ENCODE measurements around the gene ADAMTS12. TPM values are rescaled to one million over a fixed set of nuclear protein-coding genes. Genes with fewer than 3 reads are reported as not detected.
A peak's percentile ranks its signal among the peaks of the same experiment; 100 is the strongest.

ADAMTS12 gene
- total RNA-seq, 1 experiment from 2014 or later, result 6.2 TPM

DNA sequence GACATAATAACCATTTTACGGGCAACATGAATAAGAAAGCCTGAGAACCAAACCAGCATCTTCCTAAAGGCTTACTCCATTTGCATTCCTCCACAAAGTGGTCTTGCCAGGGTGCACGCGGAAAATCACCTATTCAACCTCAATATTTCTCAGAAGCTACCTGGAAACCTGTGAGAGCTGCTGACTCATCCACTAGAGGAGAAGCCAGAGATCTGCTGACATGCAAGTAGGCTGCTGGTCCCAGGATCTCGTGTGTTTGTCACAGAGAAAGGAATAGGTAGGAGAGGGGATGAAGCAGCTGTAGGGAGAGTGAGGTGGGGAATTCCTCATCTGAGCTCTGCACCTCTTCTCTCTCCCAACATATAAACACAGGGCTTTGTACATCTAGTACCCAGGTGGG, 138.1 kb downstream of the ADAMTS12 start:
- TF ChIP-seq, protein P1, sequence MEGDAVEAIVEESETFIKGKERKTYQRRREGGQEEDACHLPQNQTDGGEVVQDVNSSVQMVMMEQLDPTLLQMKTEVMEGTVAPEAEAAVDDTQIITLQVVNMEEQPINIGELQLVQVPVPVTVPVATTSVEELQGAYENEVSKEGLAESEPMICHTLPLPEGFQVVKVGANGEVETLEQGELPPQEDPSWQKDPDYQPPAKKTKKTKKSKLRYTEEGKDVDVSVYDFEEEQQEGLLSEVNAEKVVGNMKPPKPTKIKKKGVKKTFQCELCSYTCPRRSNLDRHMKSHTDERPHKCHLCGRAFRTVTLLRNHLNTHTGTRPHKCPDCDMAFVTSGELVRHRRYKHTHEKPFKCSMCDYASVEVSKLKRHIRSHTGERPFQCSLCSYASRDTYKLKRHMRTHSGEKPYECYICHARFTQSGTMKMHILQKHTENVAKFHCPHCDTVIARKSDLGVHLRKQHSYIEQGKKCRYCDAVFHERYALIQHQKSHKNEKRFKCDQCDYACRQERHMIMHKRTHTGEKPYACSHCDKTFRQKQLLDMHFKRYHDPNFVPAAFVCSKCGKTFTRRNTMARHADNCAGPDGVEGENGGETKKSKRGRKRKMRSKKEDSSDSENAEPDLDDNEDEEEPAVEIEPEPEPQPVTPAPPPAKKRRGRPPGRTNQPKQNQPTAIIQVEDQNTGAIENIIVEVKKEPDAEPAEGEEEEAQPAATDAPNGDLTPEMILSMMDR (conservative IDR thresholded peaks at IDR 0.05), result no peak
- Mint-ChIP-seq H3K27ac (no peak overlapping the region), H3K4me1 (peaks cover 0 to 6% of the 10 kb centered on the region in 2 experiments; a peak in 2 of 4 replicates), H3K9me3 (no peaks in the 10 kb centered on the region), H3K27me3 (ENCODE audit: low read depth) (no peaks in the 10 kb centered on the region), H3K4me3 (no peak overlapping the region; a peak in 1 of 5 replicates), H3K36me3 (ENCODE audit: insufficient read depth in 1 of 3, low read depth in 3 of 3) (no peaks in the 10 kb centered on the region)
- no peak overlapping the region for H4K5ac ChIP-seq (ENCODE audit: insufficient read length, low read depth, low read length)
- WGBS (ENCODE audit: extremely low coverage, insufficient read length, low lambda C conversion rate), result no CpG with 5 or more reads among the region's 4 CpGs
- H3K14ac ChIP-seq (ENCODE audit: insufficient read depth, low read length), result 0 out of 2 replicates have a peak overlapping the region, but pooled peaks have one; percentile 40
- H4K91ac ChIP-seq (ENCODE audit: insufficient read length, low read depth, low read length), result no peak overlapping the region
- no peak for DNase-seq
- no peak overlapping the region for H3T11ph ChIP-seq (ENCODE audit: low read length)
- H2BK15ac ChIP-seq (ENCODE audit: low read depth, low read length), result no peak overlapping the region
- H4K8ac ChIP-seq (replicated peaks; ENCODE audit: insufficient read length, low read depth, low read length), result no peak overlapping the region
- H4K20me1 ChIP-seq (ENCODE audit: control insufficient read depth, insufficient read depth, insufficient read length), result no peaks in the 10 kb centered on the region
- H3K4ac ChIP-seq (ENCODE audit: low read depth, low read length), result no peak overlapping the region
- H2BK20ac ChIP-seq (ENCODE audit: low read depth, low read length, poor library complexity, severe bottlenecking), result no peak overlapping the region
- H3K18ac ChIP-seq (ENCODE audit: insufficient read length, low read depth, low read length), result no peak overlapping the region
- no peak overlapping the region for H2BK5ac ChIP-seq (ENCODE audit: insufficient read length, low read length)
- H3K9ac ChIP-seq (ENCODE audit: extremely low read depth, insufficient read length, low read length), result no peak overlapping the region
- no peaks in the 10 kb centered on the region for H3K4me1 ChIP-seq (ENCODE audit: insufficient read depth, low read length)
- no peak overlapping the region for H3K27ac ChIP-seq (ENCODE audit: insufficient read length, low read depth, low read length)
- H2AK5ac ChIP-seq (ENCODE audit: insufficient read length, low read length), result no peak overlapping the region
- no peak overlapping the region for H2BK120ac ChIP-seq (ENCODE audit: low read depth, low read length, poor library complexity, severe bottlenecking)
- no peaks in the 10 kb centered on the region for H3K9me3 ChIP-seq (ENCODE audit: control insufficient read depth, low read depth, low read length)
- no peaks in the 10 kb centered on the region for H3K79me1 ChIP-seq (ENCODE audit: insufficient read depth, low read depth, low read length, poor library complexity, severe bottlenecking)
- no peaks in the 10 kb centered on the region for H3K27me3 ChIP-seq (ENCODE audit: insufficient read depth, low read length)
- no peak overlapping the region for H2BK12ac ChIP-seq (ENCODE audit: insufficient read length, low read depth, low read length)
- no peak overlapping the region for H3K23ac ChIP-seq (ENCODE audit: insufficient read length, low read depth, low read length)
- no peaks in the 10 kb centered on the region for H3K23me2 ChIP-seq (ENCODE audit: insufficient read length, low read depth, low read length, poor library complexity, severe bottlenecking)
- no peak overlapping the region for H3K4me2 ChIP-seq (ENCODE audit: insufficient read depth, insufficient read length, low read length)
- H2AFZ ChIP-seq (ENCODE audit: low read length), result no peak overlapping the region
- no peak overlapping the region for H3K56ac ChIP-seq (ENCODE audit: insufficient read length, low read depth, low read length)
- H3K79me2 ChIP-seq (ENCODE audit: insufficient read depth, low read length), result no peaks in the 10 kb centered on the region

Data from H9 (cell line).